ENCODE results near the gene SLC25A10.

SLC25A10 gene

GRCh38 chr17:81687770-81688541, 24.1 kb upstream of the SLC25A10 start:
- no peak for DNase-seq

GRCh38 chr17:81688616-81689015, 23.5 kb upstream of the SLC25A10 start:
- no peak for DNase-seq

GRCh38 chr17:81690066-81690465, 22.0 kb upstream of the SLC25A10 start:
- no peak for DNase-seq

GRCh38 chr17:81690549-81690948, 21.5 kb upstream of the SLC25A10 start:
- no peak for DNase-seq

- no peak for DNase-seq
Observed at GRCh38 chr17:81691196-81691595, 20.9 kb upstream of the SLC25A10 start.

- no peak for DNase-seq
Observed at GRCh38 chr17:81691608-81692007, 20.5 kb upstream of the SLC25A10 start.

GRCh38 chr17:81693509-81694210, 18.4 kb upstream of the SLC25A10 start:
- no peak for DNase-seq

GRCh38 chr17:81694810-81695209, 17.3 kb upstream of the SLC25A10 start:
- DNase-seq: no peak

GRCh38 chr17:81695211-81695610, 16.9 kb upstream of the SLC25A10 start:
- DNase-seq: no peak

- DNase-seq: no peak
Observed at GRCh38 chr17:81695801-81696200, 16.3 kb upstream of the SLC25A10 start.

- DNase-seq: no peak
Observed at GRCh38 chr17:81696218-81696941, 15.7 kb upstream of the SLC25A10 start.

- no peak for DNase-seq
Observed at GRCh38 chr17:81697261-81698044, 14.6 kb upstream of the SLC25A10 start.

- DNase-seq: no peak
Observed at GRCh38 chr17:81700353-81701287, 11.5 kb upstream of the SLC25A10 start.

- DNase-seq: no peak
Observed at GRCh38 chr17:81701288-81702071, 10.6 kb upstream of the SLC25A10 start.

- peak; percentile 84 for DNase-seq
Observed at GRCh38 chr17:81702934-81703746, 8.9 kb upstream of the SLC25A10 start, which contains the start of gene MRPL12. MRPL12 (plus strand) TSS chr17:81703367; CDS start chr17:81703502, 135 bp downstream.

GRCh38 chr17:81703747-81704654, 8.1 kb upstream of the SLC25A10 start:
- no peak for DNase-seq

GRCh38 chr17:81705518-81706231, 6.4 kb upstream of the SLC25A10 start:
- DNase-seq: no peak

GRCh38 chr17:81706232-81706611, 5.9 kb upstream of the SLC25A10 start:
- no peak for DNase-seq

Measured in T-helper 9 cell (primary cell).